GM23248 (cell line): ENCODE measurements around the gene DGKI. TPM values are rescaled to one million over a fixed set of nuclear protein-coding genes. Genes with fewer than 3 reads are reported as not detected.

ENCODE experiments used
- DNase-seq: peaks from one replicate; pipeline ENCODE4 v3.0.0-alpha.2; 2015
- H2AFZ ChIP-seq: fragments of 200-600 bp; sonication (generic); 2 replicates; pipeline ENCODE4 v1.6.1; 2016; ENCODE audit warnings: antibody characterized with exemption
- H3F3A ChIP-seq: fragments of 200-600 bp; sonication (generic); 2 replicates; pipeline ENCODE4 v1.6.1; 2016; ENCODE audit warnings: mild to moderate bottlenecking, antibody characterized with exemption, mixed run types; ENCODE audit not compliant: insufficient read depth
- H3K27ac ChIP-seq: fragments of 200-600 bp; sonication (generic); 2 replicates; pipeline ENCODE4 v1.5.1; 2016; ENCODE audit warnings: mild to moderate bottlenecking
- H3K27me3 ChIP-seq: fragments of 200-600 bp; sonication (generic); replicated peaks from 2 replicates; pipeline ENCODE4 v1.6.1; 2016; ENCODE audit warnings: mild to moderate bottlenecking; ENCODE audit not compliant: insufficient read depth
- H3K36me3 ChIP-seq: fragments of 200-600 bp; sonication (generic); 2 replicates; pipeline ENCODE4 v1.6.1; 2016; ENCODE audit warnings: low read depth, mild to moderate bottlenecking
- H3K4me1 ChIP-seq: fragments of 200-600 bp; sonication (generic); 2 replicates; pipeline ENCODE4 v1.6.1; 2016; ENCODE audit warnings: mild to moderate bottlenecking; ENCODE audit not compliant: insufficient read depth
- H3K4me2 ChIP-seq: fragments of 200-600 bp; sonication (generic); one replicate; pipeline ENCODE4 v1.6.1; 2016; ENCODE audit warnings: mild to moderate bottlenecking; ENCODE audit not compliant: unreplicated experiment
- H3K4me3 ChIP-seq: fragments of 200-600 bp; sonication (generic); 2 replicates; pipeline ENCODE4 v1.5.1; 2016; ENCODE audit warnings: mild to moderate bottlenecking
- H3K79me2 ChIP-seq: fragments of 200-600 bp; sonication (generic); 2 replicates; pipeline ENCODE4 v1.6.1; 2016; ENCODE audit warnings: mild to moderate bottlenecking; ENCODE audit not compliant: insufficient read depth
- H3K9ac ChIP-seq: fragments of 200-600 bp; sonication (generic); 2 replicates; pipeline ENCODE4 v1.6.1; 2016; ENCODE audit warnings: mild to moderate bottlenecking
- H3K9me2 ChIP-seq: fragments of 200-600 bp; sonication (generic); 2 replicates; pipeline ENCODE4 v1.6.1; 2016; ENCODE audit warnings: mixed run types, mild to moderate bottlenecking, moderate library complexity; ENCODE audit not compliant: insufficient read depth
- H3K9me3 ChIP-seq: fragments of 200-600 bp; sonication (generic); one replicate; pipeline ENCODE4 v1.6.1; 2017; ENCODE audit warnings: low read depth
- H4K20me1 ChIP-seq: fragments of 200-600 bp; sonication (generic); 2 replicates; pipeline ENCODE4 v1.6.0; 2016; ENCODE audit not compliant: insufficient read depth
- EZH2 ChIP-seq: fragments of 200-600 bp; sonication (generic); IDR thresholded peaks from 2 replicates; pipeline ENCODE4 v1.6.1; 2018; ENCODE audit warnings: antibody characterized with exemption, mild to moderate bottlenecking; ENCODE audit not compliant: insufficient read depth, poor library complexity, severe bottlenecking
- EZH2phosphoT487 ChIP-seq: fragments of 200-600 bp; sonication (generic); IDR thresholded peaks from 2 replicates; pipeline ENCODE4 v1.6.1; 2018; ENCODE audit warnings: antibody characterized with exemption, moderate library complexity, mild to moderate bottlenecking, low read depth; ENCODE audit not compliant: insufficient read depth
- WGBS, 2 experiments: methylation state at CpG; one replicate each; pipeline ENCODE4 v1.1.6; 2015 to 2017; ENCODE audit warnings: low lambda C conversion rate in 2 of 2, low coverage in 1 of 2; ENCODE audit errors: missing lambda C conversion rate in 2 of 2; 5-methylcytosine and 5-hydroxymethylcytosine counted together
- in situ Hi-C: fragments of 300-500 bp; cut with MboI; formaldehyde crosslinking; loops from 2 replicates; pipeline ENCODE4 v1.15.0; 2020
- polyA plus RNA-seq: library from polyadenylated mRNA; unstranded; fragments of >200 nt; fragmentation: Nextera tagmentation; extraction: Ambion mirVana; gene quantifications from 2 replicates; pipeline ENCODE4 v1.2.1, GENCODE V29; 2016
- total RNA-seq: library from RNA; depleted of rRNA; stranded (reverse); fragments of >200 nt; shearing (Covaris generic); gene quantifications from 2 replicates; pipeline ENCODE4 v1.2.3, GENCODE V29; 2014

Gene DGKI
- total and polyA plus RNA-seq, 2 experiments from 2014 or later, result 5.4 to 25.9 TPM

GRCh38 chr7:137689761-137690160 is 157.0 kb downstream of the DGKI start:
- no peaks in the 10 kb centered on the region for H4K20me1 ChIP-seq
- no peaks in the 10 kb centered on the region for H3K9me2 ChIP-seq
- H3K4me3 ChIP-seq, result no peak overlapping the region
- H3K9ac ChIP-seq, result no peak overlapping the region
- H3F3A ChIP-seq, result peaks cover 61% of the 10 kb centered on the region
- H3K9me3 ChIP-seq, result no peaks in the 10 kb centered on the region
- H3K27ac ChIP-seq, result no peak overlapping the region
- no peaks in the 10 kb centered on the region for H3K36me3 ChIP-seq
- H3K4me1 ChIP-seq, result peaks cover 68% of the 10 kb centered on the region
- in situ Hi-C loops, result no loop called here
- H3K27me3 ChIP-seq, result no peaks in the 10 kb centered on the region
- TF ChIP-seq EZH2 (no peak), EZH2phosphoT487 (no peak)
- DNase-seq, result no peak
- 72 to 82% methylated on average over 2 of the region's 2 CpGs for WGBS, 2 experiments
- H2AFZ ChIP-seq, result no peak overlapping the region
- no peak overlapping the region for H3K4me2 ChIP-seq
- H3K79me2 ChIP-seq, result peaks cover 4% of the 10 kb centered on the region; the same call in 1 of the 2 replicates

- H3K27ac ChIP-seq, result peak overlapping the region; percentile 97
- H3K9me2 ChIP-seq, result no peaks in the 10 kb centered on the region
- H3K4me2 ChIP-seq, result peak overlapping the region; percentile 65
- no peaks in the 10 kb centered on the region for H4K20me1 ChIP-seq
- DNase-seq, result peak; percentile 91
- H3K27me3 ChIP-seq, result no peaks in the 10 kb centered on the region
- H3K36me3 ChIP-seq, result no peaks in the 10 kb centered on the region
- peaks cover 78% of the 10 kb centered on the region for H3K4me1 ChIP-seq
- peaks cover 8% of the 10 kb centered on the region for H3K79me2 ChIP-seq
- peak overlapping the region; percentile 53 for H3K4me3 ChIP-seq
- in situ Hi-C loops, result no loop called here
- 9 to 13% methylated on average over 8 of the region's 8 CpGs for WGBS, 2 experiments
- H3F3A ChIP-seq, result peaks cover 70% of the 10 kb centered on the region
- H2AFZ ChIP-seq, result peak overlapping the region; percentile 47
- no peaks in the 10 kb centered on the region for H3K9me3 ChIP-seq
- H3K9ac ChIP-seq, result peak overlapping the region; percentile 80
- TF ChIP-seq EZH2phosphoT487, result no peak
- TF ChIP-seq EZH2, result no peak
Observed at GRCh38 chr7:137687556-137688265, 159.1 kb downstream of the DGKI start.

GRCh38 chr7:137685433-137686164 is 161.2 kb downstream of the DGKI start:
- TF ChIP-seq EZH2, result no peak
- TF ChIP-seq EZH2phosphoT487, result no peak
- in situ Hi-C loops, result no loop called here
- Histone ChIP-seq H3K9me3 (no peaks in the 10 kb centered on the region), H3K36me3 (no peaks in the 10 kb centered on the region), H3F3A (peaks cover 91% of the 10 kb centered on the region), H3K4me1 (peaks cover 87% of the 10 kb centered on the region), H3K79me2 (peaks cover 8% of the 10 kb centered on the region), H3K9me2 (no peaks in the 10 kb centered on the region), H3K4me3 (no peak overlapping the region), H2AFZ (no peak overlapping the region), H3K27me3 (no peaks in the 10 kb centered on the region), H3K9ac (peak overlapping the region; percentile 80; the same call in 1 of the 2 replicates), H4K20me1 (no peaks in the 10 kb centered on the region), H3K4me2 (no peak overlapping the region), H3K27ac (peak overlapping the region; percentile 97)
- 89 to 90% methylated on average over 3 of the region's 3 CpGs for WGBS, 2 experiments
- no peak for DNase-seq

- peak overlapping the region; percentile 97 for H3K27ac ChIP-seq
- no peaks in the 10 kb centered on the region for H4K20me1 ChIP-seq
- TF ChIP-seq EZH2phosphoT487, result no peak
- TF ChIP-seq EZH2, result no peak
- H3K9ac ChIP-seq, result no peak overlapping the region
- no peak overlapping the region for H3K4me2 ChIP-seq
- no peaks in the 10 kb centered on the region for H3K27me3 ChIP-seq
- no peak overlapping the region for H3K4me3 ChIP-seq
- H3K36me3 ChIP-seq, result no peaks in the 10 kb centered on the region
- 93 to 94% methylated on average over 8 of the region's 8 CpGs for WGBS, 2 experiments
- peaks cover 99% of the 10 kb centered on the region for H3F3A ChIP-seq
- H3K9me3 ChIP-seq, result no peaks in the 10 kb centered on the region
- DNase-seq, result no peak
- H3K4me1 ChIP-seq, result peaks cover 93% of the 10 kb centered on the region
- H3K79me2 ChIP-seq, result peaks cover 8% of the 10 kb centered on the region
- H3K9me2 ChIP-seq, result no peaks in the 10 kb centered on the region
- H2AFZ ChIP-seq, result no peak overlapping the region
- in situ Hi-C loops, result no loop called here
Observed at GRCh38 chr7:137684776-137685175, 162.0 kb downstream of the DGKI start.
